ENCODE data around the gene RABEP2.

DNA sequence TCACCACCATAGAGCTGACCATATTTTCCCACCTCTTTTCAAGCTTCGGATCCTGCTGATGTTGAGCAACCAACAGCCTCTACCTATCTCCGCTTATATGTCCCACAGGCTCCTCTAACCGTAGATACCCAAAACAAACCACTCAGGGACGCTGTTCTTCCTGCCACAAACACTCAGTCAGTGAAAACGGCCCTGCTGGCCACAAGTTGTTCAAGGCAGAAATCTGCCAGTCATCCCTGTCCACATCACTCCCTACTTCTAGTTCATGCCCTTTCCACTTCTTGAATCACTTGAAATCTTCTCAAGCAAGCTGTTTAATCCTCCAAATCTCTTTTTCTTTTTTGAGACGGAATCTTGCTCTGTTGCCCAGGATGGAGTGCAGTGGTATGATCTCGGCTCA lies 7.9 kb downstream of the RABEP2 start:
- TF ChIP-seq POLR2A (IDR thresholded peaks at IDR 0.05; ENCODE audit: low read length): no peak
- no peak for TF ChIP-seq GATA1 (IDR thresholded peaks at IDR 0.05; ENCODE audit: low read depth, low read length)

Measured in erythroblast (primary cell).